Natural killer cell treated with Interleukin-12 subunit alpha and Interleukin-12 subunit beta and Interleukin-15 and Interleukin-18, amount 100 ng/mL, for 72 hours (primary cell): ENCODE results near the gene AGXT. TPM values are rescaled to one million over a fixed set of nuclear protein-coding genes. Genes with fewer than 3 reads are reported as not detected.
A peak's percentile ranks its signal among the peaks of the same experiment; 100 is the strongest.

Source experiments
- ATAC-seq, 2 donors: fragments of 150-1000 bp; cut with Tn5 transposase in 1 of 2; sonication (Bioruptor Pico), chemical (Tn5 transposase) in 1 of 2; 2 replicates each; pipeline ENCODE4 v1.10.0; 2021
- DNase-seq: peaks from one replicate; pipeline ENCODE4 v3.0.0; 2022; ENCODE audit warnings: low spot score
- H3K27ac Mint-ChIP-seq, 2 donors: 1 replicate in 1 of 2; 2 replicates in 1 of 2; pipeline ENCODE4 v1.8.0; 2022; ENCODE audit warnings: mixed read lengths in 2 of 2, mild to moderate bottlenecking in 1 of 2, moderate library complexity in 1 of 2
- H3K27me3 Mint-ChIP-seq, 2 donors: 1 replicate in 1 of 2; 2 replicates in 1 of 2; pipeline ENCODE4 v1.8.0; 2022; ENCODE audit warnings: mixed read lengths in 2 of 2
- H3K36me3 Mint-ChIP-seq: one replicate; pipeline ENCODE4 v1.8.0; 2022; ENCODE audit warnings: mixed read lengths
- H3K4me1 Mint-ChIP-seq, 2 donors: 1 replicate in 1 of 2; 2 replicates in 1 of 2; pipeline ENCODE4 v1.8.0; 2022; ENCODE audit warnings: low read depth in 2 of 2, mixed read lengths in 2 of 2, mild to moderate bottlenecking in 1 of 2
- H3K4me3 Mint-ChIP-seq: one replicate; pipeline ENCODE4 v1.8.0; 2022; ENCODE audit warnings: mixed read lengths
- H3K9me3 Mint-ChIP-seq: 2 replicates; pipeline ENCODE4 v1.8.0; 2022; ENCODE audit warnings: mixed read lengths
- total RNA-seq, 2 donors: library from RNA; stranded (reverse); gene quantifications; one replicate each; pipeline ENCODE4 v1.2.3, GENCODE V29; 2022

AGXT gene
- total RNA-seq, 2 donors from 2014 or later: not detected

DNA sequence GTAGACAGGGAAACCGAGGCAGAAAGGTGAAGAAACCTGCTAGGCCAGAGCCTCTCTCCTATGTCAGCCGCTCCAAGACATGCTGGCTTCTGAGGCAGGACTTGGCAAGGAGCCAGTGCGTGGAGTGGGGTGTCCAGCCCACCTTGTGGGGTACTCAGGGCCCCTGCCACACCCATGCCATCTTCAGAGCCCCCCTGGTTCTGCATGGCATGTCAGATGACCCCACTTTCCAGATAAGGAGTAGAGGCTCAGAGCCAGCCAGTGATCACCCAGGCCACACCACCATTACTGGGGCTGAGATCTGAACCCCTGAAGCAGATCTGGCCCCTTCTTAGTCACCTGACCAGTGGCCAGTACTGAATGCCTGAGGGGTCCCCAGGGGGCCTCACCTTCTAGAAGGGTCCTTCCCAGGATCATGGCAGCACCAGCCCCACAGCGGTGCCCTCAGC lies 52.2 kb downstream of the AGXT start:
- Mint-ChIP-seq H3K27me3 (no peaks in the 10 kb centered on the region), H3K4me3 (no peak overlapping the region), H3K27ac (no peak overlapping the region), H3K36me3 (no peaks in the 10 kb centered on the region), H3K9me3 (no peaks in the 10 kb centered on the region), H3K4me1 (no peaks in the 10 kb centered on the region)
- ATAC-seq (no peak), DNase-seq (no peak)

DNA sequence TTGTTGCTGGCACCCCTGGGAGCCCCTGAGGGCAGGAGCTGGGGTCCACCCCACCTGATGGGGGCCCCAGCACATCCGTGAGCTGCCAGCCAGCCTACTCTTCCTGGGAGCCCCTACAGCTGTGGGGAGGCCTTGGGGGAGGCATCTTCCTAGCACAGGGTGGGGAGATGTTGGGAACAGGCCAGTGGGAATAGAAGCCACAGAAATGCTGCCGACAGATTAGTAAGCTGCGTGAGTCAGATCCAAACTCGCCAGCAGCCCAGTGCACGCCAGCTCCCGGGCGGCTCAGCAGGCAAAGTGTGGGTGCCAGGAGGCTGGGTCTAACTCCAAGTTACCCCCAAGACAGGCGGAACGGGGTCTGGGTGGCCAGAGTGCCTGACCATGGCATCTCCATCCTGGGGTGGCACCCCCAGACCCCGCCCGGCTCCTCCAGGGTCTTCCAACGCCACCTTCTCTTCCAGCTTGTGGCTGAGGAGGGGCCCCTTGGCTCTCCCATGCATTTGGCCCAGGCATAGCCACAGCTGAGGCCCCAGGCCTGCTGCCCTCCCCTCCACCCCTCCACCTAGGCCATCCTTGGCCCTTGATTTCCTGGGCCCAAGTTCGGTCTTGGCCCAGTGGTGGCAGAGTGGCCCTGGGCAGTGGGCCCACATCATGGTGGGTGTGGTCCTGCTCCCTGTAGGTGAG lies 52.8 kb downstream of the AGXT start:
- no peak overlapping the region for H3K4me3 Mint-ChIP-seq
- H3K27me3 Mint-ChIP-seq: no peaks in the 10 kb centered on the region
- no peak overlapping the region for H3K27ac Mint-ChIP-seq
- no peaks in the 10 kb centered on the region for H3K36me3 Mint-ChIP-seq
- ATAC-seq (no peak), DNase-seq (peak; percentile 48)
- no peaks in the 10 kb centered on the region for H3K9me3 Mint-ChIP-seq
- H3K4me1 Mint-ChIP-seq: no peaks in the 10 kb centered on the region

DNA sequence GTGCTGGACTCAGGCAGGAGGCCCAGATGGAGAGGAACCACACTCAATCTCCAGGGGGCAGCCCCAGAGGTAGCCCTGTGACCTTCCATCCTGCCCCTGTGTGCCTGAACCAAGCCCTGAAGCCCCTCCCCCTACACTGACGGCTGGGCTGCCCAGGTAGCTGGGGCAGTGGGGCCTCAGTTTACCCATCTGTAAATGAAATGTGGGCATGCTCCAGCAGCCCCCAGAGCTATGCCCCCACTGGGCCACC lies 53.3 kb downstream of the AGXT start:
- H3K27ac Mint-ChIP-seq: no peak overlapping the region
- H3K4me1 Mint-ChIP-seq: no peaks in the 10 kb centered on the region
- DNase-seq (peak; percentile 46), ATAC-seq (no peak)
- H3K36me3 Mint-ChIP-seq: no peaks in the 10 kb centered on the region
- no peak overlapping the region for H3K4me3 Mint-ChIP-seq
- H3K9me3 Mint-ChIP-seq: no peaks in the 10 kb centered on the region
- H3K27me3 Mint-ChIP-seq: no peaks in the 10 kb centered on the region

DNA sequence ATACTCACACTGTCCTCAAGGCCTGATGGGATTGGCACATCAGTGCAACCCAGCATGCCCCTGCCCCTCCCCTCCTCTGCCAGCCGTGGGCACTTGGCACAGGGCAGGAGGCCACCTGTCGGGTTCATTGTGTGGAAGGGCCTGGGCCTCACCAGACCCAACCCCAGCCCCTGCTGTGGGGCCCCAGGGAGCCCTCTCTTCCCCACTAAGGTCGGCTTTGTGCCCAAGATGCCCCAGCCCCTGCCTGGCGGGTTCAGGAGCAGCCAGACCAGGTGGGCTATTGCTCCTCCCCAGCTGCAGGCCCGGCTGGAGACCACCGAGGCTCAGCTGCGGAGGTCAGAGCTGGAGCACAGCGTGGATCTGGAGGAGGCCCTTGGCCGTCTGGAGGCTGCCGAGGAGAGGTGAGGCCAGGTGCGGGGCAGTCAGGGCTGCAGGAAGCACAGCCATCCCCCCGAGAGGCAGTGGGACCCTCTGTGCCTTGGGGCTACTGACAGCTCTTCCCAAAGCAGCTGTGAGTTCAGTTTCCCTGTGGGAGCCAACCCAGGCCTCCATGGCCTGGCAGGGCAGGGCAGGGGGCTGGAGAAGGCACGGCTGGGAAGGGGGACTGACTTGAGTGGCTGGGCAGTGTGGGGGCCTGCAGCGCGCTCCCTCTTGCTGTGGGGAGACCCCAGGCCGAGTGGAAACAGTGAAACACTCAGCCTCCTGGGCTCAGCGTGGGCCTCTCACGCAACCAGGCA lies 53.8 kb downstream of the AGXT start:
- DNase-seq (no peak), ATAC-seq (no peak)
- no peaks in the 10 kb centered on the region for H3K27me3 Mint-ChIP-seq
- H3K4me1 Mint-ChIP-seq: no peaks in the 10 kb centered on the region
- H3K36me3 Mint-ChIP-seq: no peaks in the 10 kb centered on the region
- no peaks in the 10 kb centered on the region for H3K9me3 Mint-ChIP-seq
- H3K27ac Mint-ChIP-seq: no peak overlapping the region
- no peak overlapping the region for H3K4me3 Mint-ChIP-seq

DNA sequence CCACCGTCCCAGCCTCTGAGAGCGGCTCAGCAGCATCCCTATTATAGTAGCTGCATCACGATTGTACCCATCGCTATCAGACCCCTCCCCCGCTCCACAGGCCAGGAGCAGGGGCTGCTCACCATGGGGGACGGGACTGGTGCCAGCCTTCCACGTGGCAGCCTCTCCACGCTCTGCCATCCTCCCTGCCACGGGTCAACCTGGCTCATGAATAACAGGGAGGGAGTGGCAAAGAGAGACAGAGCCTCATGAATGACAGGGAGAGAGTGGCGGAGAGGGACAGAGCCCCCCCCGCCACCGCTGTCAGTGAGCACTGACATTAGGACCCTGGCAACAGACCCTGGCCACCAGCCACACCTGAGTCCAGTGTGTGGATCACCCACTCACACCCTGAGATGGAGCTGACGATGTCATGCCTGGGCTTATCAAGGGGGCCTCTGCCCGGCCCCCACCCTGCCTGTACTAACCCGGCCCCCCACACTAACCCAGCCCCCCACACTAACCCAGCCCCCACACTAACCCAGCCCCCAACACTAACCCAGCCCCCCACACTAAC lies 54.4 kb downstream of the AGXT start:
- H3K36me3 Mint-ChIP-seq: no peaks in the 10 kb centered on the region
- H3K4me3 Mint-ChIP-seq: no peak overlapping the region
- no peak overlapping the region for H3K27ac Mint-ChIP-seq
- no peaks in the 10 kb centered on the region for H3K27me3 Mint-ChIP-seq
- DNase-seq (no peak), ATAC-seq (no peak)
- H3K4me1 Mint-ChIP-seq: no peaks in the 10 kb centered on the region
- H3K9me3 Mint-ChIP-seq: no peaks in the 10 kb centered on the region

DNA sequence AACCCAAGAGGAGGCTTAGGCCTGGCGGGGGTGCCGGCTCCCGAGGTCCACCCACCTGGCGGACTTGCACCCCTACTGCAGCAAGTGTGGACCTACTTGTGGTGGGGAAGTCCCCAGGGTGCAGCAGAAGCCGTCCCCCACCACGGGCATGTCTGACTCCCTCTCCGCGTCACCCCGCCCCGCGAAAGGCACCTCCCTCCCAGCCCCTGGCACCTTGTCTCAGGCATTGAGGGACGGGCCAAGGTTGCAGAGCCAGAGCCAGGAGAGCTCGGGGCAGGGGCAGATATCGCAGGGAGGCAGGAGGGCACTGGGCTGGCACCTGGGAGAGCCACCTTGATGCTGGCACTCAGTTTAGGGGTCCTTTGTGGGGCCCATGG lies 56.6 kb downstream of the AGXT start:
- Mint-ChIP-seq H3K36me3 (no peaks in the 10 kb centered on the region), H3K27ac (no peak overlapping the region), H3K27me3 (no peaks in the 10 kb centered on the region), H3K4me1 (no peaks in the 10 kb centered on the region), H3K9me3 (no peaks in the 10 kb centered on the region), H3K4me3 (no peak overlapping the region)
- peak; percentile 58 for DNase-seq
- ATAC-seq: no peak

DNA sequence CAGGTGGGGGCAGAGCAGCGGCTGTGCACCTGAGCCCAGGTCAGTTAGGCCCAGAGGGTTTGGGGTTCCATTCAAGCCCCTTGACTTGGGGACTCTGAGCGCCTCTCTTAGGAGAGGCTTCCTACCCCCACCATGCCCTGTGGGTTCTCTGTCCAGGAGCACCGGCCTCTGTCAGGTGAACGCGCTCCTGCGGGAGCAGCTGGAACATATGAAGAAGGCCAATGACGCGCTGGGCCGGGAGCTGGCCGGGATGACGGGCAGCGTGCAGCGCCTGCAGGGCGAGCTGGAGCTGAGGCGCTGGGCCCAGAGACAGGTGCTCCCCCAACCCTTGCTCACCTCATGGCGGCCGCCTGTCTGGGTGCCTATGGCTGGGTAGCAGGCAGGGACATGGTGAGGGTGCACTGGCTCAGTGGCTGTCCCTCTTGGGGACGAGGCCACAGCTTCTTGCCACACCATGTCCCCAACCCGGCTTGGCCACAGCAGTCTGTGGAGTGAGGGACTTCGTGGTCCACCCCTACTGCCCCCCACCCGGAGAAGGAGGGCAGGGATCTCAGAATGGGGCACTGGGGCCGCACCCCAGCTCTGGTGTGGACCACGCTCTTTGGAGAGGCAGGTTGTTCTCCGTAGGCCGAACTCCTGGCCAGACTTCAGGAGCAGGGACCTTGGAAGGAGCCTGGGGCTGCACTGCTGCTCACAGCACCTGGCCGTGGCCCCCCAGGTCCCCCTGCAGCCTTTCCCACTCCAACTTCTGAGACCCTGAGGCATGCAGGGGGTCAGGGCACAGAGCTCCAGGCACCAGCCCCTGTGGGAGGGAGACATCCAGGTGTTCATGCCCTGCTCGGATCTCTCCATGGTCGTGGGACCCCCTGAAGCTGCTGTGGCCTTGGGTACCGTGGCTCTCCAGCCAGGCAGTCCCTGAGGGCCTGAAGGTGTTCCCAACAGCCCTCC lies 57.2 kb downstream of the AGXT start:
- peak; percentile 6 to 35 for ATAC-seq
- peak; percentile 59 for DNase-seq
- Mint-ChIP-seq H3K4me1 (no peaks in the 10 kb centered on the region), H3K27ac (no peak overlapping the region), H3K36me3 (no peaks in the 10 kb centered on the region), H3K9me3 (no peaks in the 10 kb centered on the region), H3K4me3 (no peak overlapping the region), H3K27me3 (no peaks in the 10 kb centered on the region)

DNA sequence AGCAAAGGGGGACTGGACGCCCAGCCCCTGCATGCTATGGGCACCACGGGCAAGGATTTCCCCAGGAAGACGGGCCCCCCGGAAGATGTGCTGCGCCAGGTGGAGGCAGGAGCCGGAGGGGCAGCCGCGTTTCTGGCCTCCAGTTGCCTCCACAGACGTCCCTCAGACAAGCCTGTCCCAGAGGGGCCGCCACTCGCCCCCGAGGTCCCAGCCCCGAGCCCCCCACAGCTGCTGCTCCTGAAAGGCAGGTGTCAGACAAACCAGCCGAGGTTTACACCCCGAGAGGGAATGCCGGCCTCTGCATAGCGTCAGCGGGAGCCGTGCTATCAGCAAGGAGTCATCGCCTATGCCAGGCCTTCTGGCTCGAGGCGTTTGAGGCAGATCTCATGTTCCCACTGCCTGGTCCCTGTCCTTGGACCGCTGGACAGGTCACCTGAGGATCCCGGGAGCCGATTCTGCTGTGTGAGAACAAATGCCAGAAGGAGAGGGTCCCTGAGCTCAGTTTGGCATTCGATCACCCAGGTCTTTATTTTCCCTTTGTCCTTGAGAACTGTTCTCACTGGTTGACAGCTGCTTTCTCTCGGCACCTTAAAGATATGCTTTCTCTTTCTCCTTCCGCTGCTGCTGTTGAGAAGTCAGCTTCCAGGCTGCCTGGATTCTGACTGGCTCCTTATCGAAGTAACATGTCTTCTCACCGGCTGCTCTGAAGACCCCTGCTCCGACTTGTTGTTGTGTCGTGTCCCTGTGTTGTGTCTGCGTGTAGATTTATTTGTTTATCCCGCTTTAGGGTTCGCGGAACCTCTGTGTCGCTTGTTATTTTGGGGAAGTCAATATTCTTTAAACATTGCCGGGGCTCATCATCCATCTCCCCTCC lies 58.1 kb downstream of the AGXT start:
- no peak overlapping the region for H3K4me3 Mint-ChIP-seq
- H3K36me3 Mint-ChIP-seq: no peaks in the 10 kb centered on the region
- no peaks in the 10 kb centered on the region for H3K27me3 Mint-ChIP-seq
- DNase-seq: peak; percentile 39
- no peaks in the 10 kb centered on the region for H3K4me1 Mint-ChIP-seq
- no peaks in the 10 kb centered on the region for H3K9me3 Mint-ChIP-seq
- H3K27ac Mint-ChIP-seq: no peak overlapping the region
- ATAC-seq: peak in 1 of 2 donors; percentile 17

DNA sequence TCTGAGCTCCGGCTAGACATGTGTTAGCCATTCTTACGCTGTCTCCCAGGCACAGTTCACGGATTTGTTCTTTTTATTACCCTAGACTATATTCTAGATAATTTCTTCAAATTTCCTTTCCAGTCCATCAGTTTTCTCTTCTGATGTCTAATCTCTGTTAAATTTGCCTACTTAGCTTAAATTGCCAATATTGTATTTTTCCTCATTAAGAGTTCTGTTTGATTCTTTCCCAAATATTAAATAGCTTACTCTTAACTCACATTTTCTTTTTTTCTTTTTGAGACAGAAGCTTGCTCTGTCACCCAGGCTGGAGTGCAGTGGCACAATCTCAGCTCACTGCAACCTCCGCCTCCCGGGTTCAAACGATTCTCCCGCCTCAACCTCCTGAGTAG lies 58.8 kb downstream of the AGXT start:
- Mint-ChIP-seq H3K27ac (no peak overlapping the region), H3K27me3 (no peaks in the 10 kb centered on the region), H3K36me3 (no peaks in the 10 kb centered on the region), H3K9me3 (no peaks in the 10 kb centered on the region), H3K4me1 (no peaks in the 10 kb centered on the region), H3K4me3 (no peak overlapping the region)
- ATAC-seq (no peak), DNase-seq (no peak)

DNA sequence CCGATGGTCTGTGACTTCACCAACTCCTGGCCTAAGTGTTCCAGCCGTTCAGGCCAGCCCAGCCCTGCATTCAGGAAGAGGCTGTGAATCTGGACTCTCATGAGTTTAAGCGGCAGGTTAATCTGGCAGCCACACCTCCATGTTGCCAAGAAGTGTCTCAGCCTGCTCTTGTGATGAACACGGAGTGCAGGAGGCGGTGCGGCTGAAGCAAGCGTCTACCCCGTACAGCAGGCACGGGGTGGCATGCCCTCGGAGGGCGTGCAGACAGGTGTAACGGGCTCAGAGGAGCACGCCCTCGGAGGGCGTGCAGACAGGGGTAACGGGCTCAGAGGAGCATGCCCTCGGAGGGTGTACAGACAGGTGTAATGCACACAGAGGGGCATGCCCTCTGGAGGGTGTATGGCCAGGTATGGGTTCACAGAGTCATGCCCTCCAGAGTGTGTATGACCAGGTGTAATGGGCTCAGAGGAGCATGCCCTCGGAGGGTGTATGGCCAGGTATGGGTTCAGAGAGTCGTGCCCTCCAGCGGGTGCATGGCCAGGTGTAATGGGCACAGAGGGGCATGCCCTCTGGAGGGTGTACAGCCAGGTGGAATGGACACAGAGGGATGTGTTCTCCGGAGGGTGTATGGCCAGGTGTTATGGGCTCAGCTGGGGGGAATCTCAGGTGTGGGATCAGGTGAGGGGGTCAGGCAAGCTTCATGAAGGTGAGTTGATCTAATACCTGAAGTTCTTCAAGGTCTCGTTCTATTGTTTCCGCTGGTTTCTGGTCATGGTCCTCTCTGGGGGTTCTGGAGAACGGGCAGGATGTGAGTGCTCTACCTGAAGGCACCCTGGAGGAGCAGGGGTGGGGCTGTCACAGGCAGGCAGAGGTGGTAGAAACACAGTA lies 60.1 kb downstream of the AGXT start:
- ATAC-seq: no peak
- no peak for DNase-seq
- no peaks in the 10 kb centered on the region for H3K9me3 Mint-ChIP-seq
- no peak overlapping the region for H3K4me3 Mint-ChIP-seq
- H3K36me3 Mint-ChIP-seq: no peaks in the 10 kb centered on the region
- no peaks in the 10 kb centered on the region for H3K4me1 Mint-ChIP-seq
- H3K27ac Mint-ChIP-seq: no peak overlapping the region
- H3K27me3 Mint-ChIP-seq: no peaks in the 10 kb centered on the region

DNA sequence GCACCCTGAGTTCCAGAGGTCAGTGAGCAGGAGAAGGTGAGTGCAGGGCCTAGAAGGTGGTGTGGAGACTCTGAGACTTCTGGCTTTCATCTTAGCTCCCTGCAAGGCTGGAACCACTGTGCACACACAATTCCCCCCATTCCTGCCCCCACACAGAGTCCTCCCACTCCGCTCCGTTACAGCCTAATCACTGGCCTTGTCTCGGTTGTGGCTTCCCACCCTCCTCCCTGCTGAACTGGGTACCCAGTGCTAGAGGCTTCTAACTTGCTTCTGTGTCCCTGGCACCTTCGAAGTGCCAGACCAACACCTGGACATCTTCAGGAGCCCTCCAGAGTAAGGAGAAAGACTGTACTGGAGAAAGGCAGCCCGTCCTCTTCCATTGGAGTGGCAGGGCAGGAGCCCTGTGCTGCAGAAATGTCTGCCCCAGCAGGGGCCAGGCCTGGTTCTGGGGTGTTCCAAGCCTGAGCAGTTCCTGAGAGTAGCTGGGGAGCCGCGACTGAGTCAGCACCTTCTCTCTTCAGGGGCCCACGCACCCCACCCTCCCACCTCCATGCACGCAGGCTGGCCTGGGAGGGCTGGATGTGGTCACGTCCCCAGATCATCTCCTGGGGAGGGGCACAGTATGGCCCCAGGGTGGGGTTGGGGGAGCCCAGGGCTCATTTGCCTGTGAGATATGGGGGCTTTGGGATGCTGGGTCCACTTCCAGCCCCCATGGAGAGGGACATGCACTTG lies 60.9 kb downstream of the AGXT start:
- Mint-ChIP-seq H3K4me3 (no peak overlapping the region), H3K27me3 (no peaks in the 10 kb centered on the region), H3K36me3 (no peaks in the 10 kb centered on the region), H3K9me3 (no peaks in the 10 kb centered on the region), H3K27ac (no peak overlapping the region), H3K4me1 (no peaks in the 10 kb centered on the region)
- DNase-seq: peak; percentile 51
- ATAC-seq: no peak
